ENCODE measurements around the gene MAN1A1. TPM values are rescaled to one million over a fixed set of nuclear protein-coding genes. Genes with fewer than 3 reads are reported as not detected.

MAN1A1 gene
- total RNA-seq, 2 donors from 2014 or later: 27.5 to 34.2 TPM

DNA sequence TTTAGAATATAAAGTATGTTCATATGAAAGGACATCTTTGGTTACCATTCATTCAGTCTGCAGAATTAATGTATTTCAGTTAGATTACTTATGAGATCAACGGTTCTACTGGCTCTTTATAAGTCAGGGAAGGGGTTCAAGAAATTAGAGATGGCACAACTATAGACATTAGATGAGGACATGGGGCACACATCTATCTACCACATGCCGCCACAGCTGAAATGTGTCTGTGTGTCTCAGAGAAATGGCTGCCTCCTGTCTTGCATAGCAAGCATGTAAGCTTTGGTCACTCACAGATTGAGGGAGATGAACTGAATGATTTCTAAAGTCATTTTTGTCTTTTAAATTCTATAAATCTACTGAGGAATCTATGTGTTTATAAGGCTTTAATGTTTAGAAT, 142.2 kb downstream of the MAN1A1 start:
- Mint-ChIP-seq H3K4me3 (no peak overlapping the region), H3K4me1 (ENCODE audit: low read depth in 2 of 2) (peaks cover 13 to 26% of the 10 kb centered on the region in 2 donors), H3K27ac (no peak overlapping the region), H3K36me3 (peaks cover 17% of the 10 kb centered on the region), H3K9me3 (no peaks in the 10 kb centered on the region), H3K27me3 (no peaks in the 10 kb centered on the region)
- ATAC-seq: no peak
- no peak for DNase-seq (ENCODE audit: low spot score)

DNA sequence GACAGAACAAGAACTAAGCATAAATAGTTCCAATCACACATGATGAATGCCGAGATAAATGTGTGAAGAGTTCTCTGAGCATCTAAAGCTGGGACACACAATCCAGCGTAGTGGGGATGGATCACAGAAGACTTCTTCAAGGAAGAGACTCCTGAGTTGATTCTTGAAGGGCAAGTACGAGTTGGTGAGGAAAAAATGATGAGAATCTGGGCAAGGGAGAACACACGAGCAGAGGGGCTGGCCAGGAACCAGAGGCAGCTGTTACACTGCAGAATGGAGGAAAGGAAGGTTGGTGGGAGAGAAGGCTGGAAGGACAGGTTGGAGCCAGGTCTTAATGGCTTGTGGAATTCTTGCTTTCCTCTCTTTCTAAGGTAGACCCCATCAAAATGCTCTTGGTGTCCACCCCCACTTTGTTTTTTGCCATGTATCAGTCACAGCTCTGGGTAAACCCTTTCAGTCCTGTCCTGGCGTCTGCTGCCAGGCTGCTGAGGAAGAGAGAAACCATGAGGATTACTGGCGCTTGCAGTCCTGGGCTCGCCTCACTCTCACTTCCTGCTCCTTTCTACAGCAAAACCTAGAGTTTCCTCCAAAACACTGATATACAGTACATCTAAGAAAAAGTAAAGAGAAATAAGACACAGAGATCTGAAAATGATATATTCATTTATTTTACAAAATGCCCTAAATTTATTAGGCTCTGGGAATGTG, 143.5 kb downstream of the MAN1A1 start:
- no peak for ATAC-seq
- Mint-ChIP-seq H3K4me1 (ENCODE audit: low read depth in 2 of 2) (peaks cover 13 to 26% of the 10 kb centered on the region in 2 donors), H3K27ac (no peak overlapping the region), H3K4me3 (peak overlapping the region; percentile 19), H3K9me3 (no peaks in the 10 kb centered on the region), H3K27me3 (no peaks in the 10 kb centered on the region), H3K36me3 (peaks cover 20% of the 10 kb centered on the region)
- DNase-seq (ENCODE audit: low spot score): no peak

- H3K27me3 Mint-ChIP-seq: no peaks in the 10 kb centered on the region
- DNase-seq (ENCODE audit: low spot score) (no peak), ATAC-seq (no peak)
- no peaks in the 10 kb centered on the region for H3K9me3 Mint-ChIP-seq
- peaks cover 10 to 20% of the 10 kb centered on the region in 2 donors for H3K4me1 Mint-ChIP-seq (ENCODE audit: low read depth in 2 of 2)
- H3K4me3 Mint-ChIP-seq: no peak overlapping the region
- H3K36me3 Mint-ChIP-seq: peaks cover 26% of the 10 kb centered on the region
- H3K27ac Mint-ChIP-seq: no peak overlapping the region
Observed at GRCh38 chr6:119204719-119205118, 144.8 kb downstream of the MAN1A1 start.

GRCh38 chr6:119201480-119201879, 148.1 kb downstream of the MAN1A1 start:
- no peak overlapping the region for H3K27ac Mint-ChIP-seq
- no peak for DNase-seq (ENCODE audit: low spot score)
- no peaks in the 10 kb centered on the region for H3K9me3 Mint-ChIP-seq
- H3K4me3 Mint-ChIP-seq: no peak overlapping the region
- ATAC-seq: no peak
- H3K4me1 Mint-ChIP-seq (ENCODE audit: low read depth in 2 of 2): peaks cover 6 to 20% of the 10 kb centered on the region in 2 donors
- H3K27me3 Mint-ChIP-seq: no peaks in the 10 kb centered on the region
- H3K36me3 Mint-ChIP-seq: peaks cover 26% of the 10 kb centered on the region

- Mint-ChIP-seq H3K27ac (no peak overlapping the region), H3K4me1 (ENCODE audit: low read depth in 2 of 2) (peaks cover 1 to 17% of the 10 kb centered on the region in 2 donors), H3K36me3 (peaks cover 26% of the 10 kb centered on the region), H3K27me3 (no peaks in the 10 kb centered on the region), H3K9me3 (no peaks in the 10 kb centered on the region), H3K4me3 (no peak overlapping the region)
- DNase-seq (ENCODE audit: low spot score) (no peak), ATAC-seq (no peak)
Observed at GRCh38 chr6:119200512-119201175, 148.9 kb downstream of the MAN1A1 start.

- Mint-ChIP-seq H3K9me3 (no peaks in the 10 kb centered on the region), H3K4me3 (no peak overlapping the region), H3K36me3 (peaks cover 14% of the 10 kb centered on the region), H3K4me1 (ENCODE audit: low read depth in 2 of 2) (peaks cover 0 to 21% of the 10 kb centered on the region in 2 donors), H3K27ac (peak overlapping the region in 1 of 2 donors; percentile 41), H3K27me3 (no peaks in the 10 kb centered on the region)
- ATAC-seq (no peak), DNase-seq (ENCODE audit: low spot score) (no peak)
Observed at GRCh38 chr6:119197271-119197670, 152.3 kb downstream of the MAN1A1 start.

DNA sequence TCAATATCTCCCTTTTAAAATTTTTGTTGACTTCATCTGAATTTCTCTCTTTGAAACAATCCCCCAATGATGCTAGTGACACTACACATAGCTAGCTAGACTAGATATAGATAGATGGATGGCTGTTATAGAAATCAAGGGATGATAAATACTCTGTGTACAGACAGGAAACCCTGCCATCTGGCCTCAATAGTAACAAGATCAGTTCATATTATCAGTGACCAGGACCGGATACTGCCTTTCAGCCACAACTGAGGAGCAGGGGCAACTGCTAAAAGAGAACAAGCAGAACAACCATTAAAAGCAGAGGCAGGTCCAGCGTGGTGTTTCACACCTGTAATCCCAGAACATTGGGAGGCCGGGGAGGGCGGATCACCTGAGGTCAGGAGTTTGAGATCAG, 152.8 kb downstream of the MAN1A1 start:
- H3K27ac Mint-ChIP-seq: peak overlapping the region in 1 of 2 donors; percentile 41
- peaks cover 0 to 27% of the 10 kb centered on the region in 2 donors for H3K4me1 Mint-ChIP-seq (ENCODE audit: low read depth in 2 of 2)
- H3K4me3 Mint-ChIP-seq: no peak overlapping the region
- peaks cover 14% of the 10 kb centered on the region for H3K36me3 Mint-ChIP-seq
- no peaks in the 10 kb centered on the region for H3K9me3 Mint-ChIP-seq
- ATAC-seq: no peak
- no peaks in the 10 kb centered on the region for H3K27me3 Mint-ChIP-seq
- no peak for DNase-seq (ENCODE audit: low spot score)

DNA sequence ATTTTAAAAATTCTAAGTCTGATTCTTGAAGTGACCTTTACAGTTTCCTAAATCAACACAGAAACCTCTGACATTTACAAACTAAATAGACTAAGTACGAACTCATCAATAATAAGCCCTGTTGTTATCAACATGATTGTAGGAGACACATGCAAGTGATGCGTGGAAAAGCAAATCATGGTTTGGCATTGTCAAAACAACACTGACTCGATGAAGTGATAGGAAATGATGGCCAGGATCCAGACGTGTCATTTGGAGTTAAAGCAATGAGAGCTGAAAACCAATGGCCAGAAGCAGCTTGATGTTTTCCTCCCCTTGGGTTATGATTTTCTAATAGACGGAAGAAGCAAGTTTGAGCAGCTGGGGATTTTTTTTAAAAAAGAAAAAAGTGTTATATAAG, 153.7 kb downstream of the MAN1A1 start:
- no peak for ATAC-seq

GRCh38 chr6:119195204-119195603, 154.4 kb downstream of the MAN1A1 start:
- H3K27ac Mint-ChIP-seq: no peak overlapping the region
- H3K9me3 Mint-ChIP-seq: no peaks in the 10 kb centered on the region
- H3K27me3 Mint-ChIP-seq: no peaks in the 10 kb centered on the region
- ATAC-seq (no peak), DNase-seq (ENCODE audit: low spot score) (no peak)
- H3K36me3 Mint-ChIP-seq: peaks cover 5% of the 10 kb centered on the region
- H3K4me1 Mint-ChIP-seq (ENCODE audit: low read depth in 2 of 2): peaks cover 0 to 25% of the 10 kb centered on the region in 2 donors
- H3K4me3 Mint-ChIP-seq: no peak overlapping the region

More for the DNA sequence above, 153.7 kb downstream of the MAN1A1 start:
- H3K27ac Mint-ChIP-seq: peak overlapping the region in 1 of 2 donors; percentile 41
- DNase-seq (ENCODE audit: low spot score): no peak
- H3K27me3 Mint-ChIP-seq: no peaks in the 10 kb centered on the region
- H3K4me3 Mint-ChIP-seq: no peak overlapping the region
- H3K9me3 Mint-ChIP-seq: no peaks in the 10 kb centered on the region
- H3K36me3 Mint-ChIP-seq: peaks cover 9% of the 10 kb centered on the region
- peaks cover 0 to 27% of the 10 kb centered on the region in 2 donors for H3K4me1 Mint-ChIP-seq (ENCODE audit: low read depth in 2 of 2)

GRCh38 chr6:119193707-119194106, 155.9 kb downstream of the MAN1A1 start:
- Mint-ChIP-seq H3K36me3 (peaks cover 5% of the 10 kb centered on the region), H3K9me3 (no peaks in the 10 kb centered on the region), H3K27ac (no peak overlapping the region), H3K4me3 (no peak overlapping the region), H3K27me3 (no peaks in the 10 kb centered on the region), H3K4me1 (ENCODE audit: low read depth in 2 of 2) (peaks cover 0 to 25% of the 10 kb centered on the region in 2 donors)
- no peak for DNase-seq (ENCODE audit: low spot score)
- no peak for ATAC-seq

DNA sequence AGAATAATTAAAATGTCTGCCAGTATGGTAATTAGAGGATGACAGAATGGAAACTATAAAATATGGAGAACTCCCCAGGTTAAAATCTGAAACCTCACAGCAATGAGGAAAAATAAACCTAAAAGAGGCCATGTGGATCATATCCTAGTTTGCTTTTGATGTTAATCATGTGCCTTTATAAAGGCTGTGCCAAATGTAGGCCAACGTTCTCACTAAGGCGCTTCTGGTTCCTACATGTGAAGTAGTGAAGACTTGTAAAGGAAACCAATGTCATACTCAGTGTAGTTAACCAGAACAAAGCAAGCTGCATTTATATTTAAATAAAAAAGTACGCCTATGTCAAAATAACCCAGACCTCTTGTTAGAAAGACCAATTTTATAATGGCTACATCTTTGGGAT, 157.4 kb downstream of the MAN1A1 start:
- Mint-ChIP-seq H3K36me3 (peaks cover 11% of the 10 kb centered on the region), H3K4me1 (ENCODE audit: low read depth in 2 of 2) (peaks cover 0 to 25% of the 10 kb centered on the region in 2 donors), H3K27me3 (no peaks in the 10 kb centered on the region), H3K27ac (peak overlapping the region in 1 of 2 donors; percentile 79), H3K4me3 (no peak overlapping the region), H3K9me3 (no peaks in the 10 kb centered on the region)
- ATAC-seq: no peak
- DNase-seq (ENCODE audit: low spot score): no peak

GRCh38 chr6:119190176-119190575, 159.4 kb downstream of the MAN1A1 start:
- H3K27ac Mint-ChIP-seq: no peak overlapping the region
- no peak for ATAC-seq
- H3K27me3 Mint-ChIP-seq: no peaks in the 10 kb centered on the region
- DNase-seq (ENCODE audit: low spot score): no peak
- no peak overlapping the region for H3K4me3 Mint-ChIP-seq
- peaks cover 0 to 25% of the 10 kb centered on the region in 2 donors for H3K4me1 Mint-ChIP-seq (ENCODE audit: low read depth in 2 of 2)
- H3K36me3 Mint-ChIP-seq: peaks cover 8% of the 10 kb centered on the region
- no peaks in the 10 kb centered on the region for H3K9me3 Mint-ChIP-seq

GRCh38 chr6:119189498-119189897, 160.1 kb downstream of the MAN1A1 start:
- peaks cover 5% of the 10 kb centered on the region for H3K36me3 Mint-ChIP-seq
- no peaks in the 10 kb centered on the region for H3K27me3 Mint-ChIP-seq
- no peak overlapping the region for H3K27ac Mint-ChIP-seq
- peaks cover 0 to 23% of the 10 kb centered on the region in 2 donors for H3K4me1 Mint-ChIP-seq (ENCODE audit: low read depth in 2 of 2)
- H3K9me3 Mint-ChIP-seq: no peaks in the 10 kb centered on the region
- ATAC-seq: no peak
- DNase-seq (ENCODE audit: low spot score): no peak
- H3K4me3 Mint-ChIP-seq: no peak overlapping the region

GRCh38 chr6:119187596-119187995, 162.0 kb downstream of the MAN1A1 start:
- ATAC-seq: no peak

More at GRCh38 chr6:119187596-119187995, 162.0 kb downstream of the MAN1A1 start:
- Mint-ChIP-seq H3K27ac (no peak overlapping the region), H3K4me3 (no peak overlapping the region), H3K9me3 (no peaks in the 10 kb centered on the region), H3K36me3 (peaks cover 5% of the 10 kb centered on the region), H3K27me3 (no peaks in the 10 kb centered on the region), H3K4me1 (ENCODE audit: low read depth in 2 of 2) (peaks cover 0 to 26% of the 10 kb centered on the region in 2 donors)
- no peak for DNase-seq (ENCODE audit: low spot score)
